GM12801 (cell line): ENCODE measurements around the gene THBD.

Source experiments
- CTCF ChIP-seq: IDR thresholded peaks from one replicate; pipeline ENCODE4 v1.5.1; 2011; ENCODE audit warnings: control low read depth; ENCODE audit not compliant: insufficient read length; ENCODE audit errors: extremely low read depth

Gene THBD

GRCh38 chr20:23065266-23066201 lies 16.1 kb upstream of the THBD start:
- no peak for TF ChIP-seq CTCF

GRCh38 chr20:23063581-23063980 lies 14.1 kb upstream of the THBD start:
- no peak for TF ChIP-seq CTCF

DNA sequence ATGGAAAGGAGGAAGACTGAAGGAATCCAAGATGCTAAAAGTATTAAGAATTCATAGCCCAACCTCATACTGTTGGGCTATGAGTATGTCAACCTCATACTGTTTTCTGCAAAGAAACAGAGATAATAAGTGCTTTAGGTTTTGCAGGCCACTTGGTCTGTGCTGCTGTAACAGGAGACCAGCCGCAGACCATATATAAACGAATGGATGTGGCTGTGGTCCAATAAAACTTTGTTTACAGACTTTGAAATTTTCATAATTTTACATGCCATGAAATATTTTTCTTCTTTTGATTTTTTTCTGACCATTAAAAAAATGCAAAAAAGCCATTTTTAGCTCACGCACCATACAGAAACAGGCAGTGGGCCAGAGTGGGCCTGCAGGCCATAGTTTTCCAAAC lies 13.7 kb upstream of the THBD start:
- no peak for TF ChIP-seq CTCF

DNA sequence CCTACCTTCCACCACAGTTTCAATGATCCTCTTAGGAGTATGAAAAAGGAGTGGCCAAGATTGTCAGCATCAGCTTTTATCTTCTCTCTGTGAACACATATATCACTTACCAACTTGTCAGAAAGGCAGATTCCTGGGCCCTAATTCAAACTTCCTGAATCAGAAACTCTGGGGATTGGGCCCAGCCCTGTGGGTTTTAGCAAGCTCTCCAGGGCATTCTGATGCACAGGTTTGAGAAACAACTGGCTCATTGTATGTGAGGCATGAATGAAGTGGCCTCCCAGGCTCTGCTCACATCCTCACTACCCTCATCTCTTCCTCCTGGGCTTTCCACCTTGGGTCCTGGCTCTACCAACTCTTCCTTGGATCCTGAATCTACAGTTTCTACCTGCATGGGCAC lies 13.2 kb upstream of the THBD start:
- TF ChIP-seq CTCF = no peak

DNA sequence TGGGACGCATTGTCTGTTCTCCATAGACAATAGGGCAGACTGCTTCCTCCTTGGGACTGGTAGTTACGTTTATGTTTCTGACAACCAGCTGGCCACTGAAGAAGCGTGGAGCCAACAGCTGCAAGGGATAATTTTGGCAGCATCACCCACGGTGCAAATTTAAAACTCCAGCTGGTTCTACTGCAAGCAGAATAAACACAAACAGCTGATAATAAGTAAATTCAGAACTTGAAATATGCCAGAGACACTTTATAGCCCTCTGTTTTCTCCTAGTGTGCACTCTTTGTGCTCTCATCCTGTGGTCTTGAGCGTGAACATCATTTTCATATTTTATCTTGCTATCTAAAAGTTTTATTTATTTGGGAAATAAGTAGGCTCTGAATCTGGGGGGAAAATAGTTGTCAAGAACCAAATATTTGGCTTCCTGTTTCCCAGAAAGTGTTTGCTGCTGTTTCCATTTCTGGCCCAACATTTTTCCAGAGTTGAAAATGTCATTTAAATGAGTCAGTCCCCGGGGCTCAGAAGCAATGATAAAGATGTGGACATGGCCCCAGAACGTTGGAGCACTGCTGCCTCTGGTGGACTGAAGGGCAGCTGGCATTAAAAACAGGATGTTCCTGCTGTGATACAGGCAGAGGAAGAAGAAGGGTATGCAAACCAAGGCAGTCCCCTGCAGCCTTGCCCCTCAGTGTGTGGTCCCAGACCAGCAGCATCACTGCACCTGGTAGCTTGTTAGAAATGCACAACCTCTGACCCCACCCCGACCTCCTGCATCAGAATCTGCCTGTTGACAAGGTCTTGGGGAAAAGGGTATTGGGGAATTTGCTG lies 12.5 kb upstream of the THBD start:
- no peak for TF ChIP-seq CTCF

DNA sequence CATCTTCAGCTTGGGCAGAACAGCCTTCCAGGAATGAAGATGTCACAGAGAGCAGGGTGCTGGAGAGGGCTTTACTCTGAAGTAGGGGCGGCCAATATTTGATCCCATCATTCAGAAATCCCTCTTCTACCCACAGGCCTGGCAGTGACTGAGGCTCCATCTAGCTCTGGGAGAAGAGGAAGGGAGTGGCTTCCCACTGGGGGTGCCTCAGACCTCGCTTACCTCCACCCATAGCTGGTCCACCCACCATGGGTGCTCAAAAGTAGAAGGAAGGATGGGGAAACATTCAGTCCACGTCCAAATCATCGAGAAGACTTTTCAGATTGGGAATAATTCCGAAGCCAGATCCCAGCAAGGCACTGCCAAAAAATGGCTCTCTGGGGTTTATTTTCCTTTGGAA lies 11.8 kb upstream of the THBD start:
- no peak for TF ChIP-seq CTCF

DNA sequence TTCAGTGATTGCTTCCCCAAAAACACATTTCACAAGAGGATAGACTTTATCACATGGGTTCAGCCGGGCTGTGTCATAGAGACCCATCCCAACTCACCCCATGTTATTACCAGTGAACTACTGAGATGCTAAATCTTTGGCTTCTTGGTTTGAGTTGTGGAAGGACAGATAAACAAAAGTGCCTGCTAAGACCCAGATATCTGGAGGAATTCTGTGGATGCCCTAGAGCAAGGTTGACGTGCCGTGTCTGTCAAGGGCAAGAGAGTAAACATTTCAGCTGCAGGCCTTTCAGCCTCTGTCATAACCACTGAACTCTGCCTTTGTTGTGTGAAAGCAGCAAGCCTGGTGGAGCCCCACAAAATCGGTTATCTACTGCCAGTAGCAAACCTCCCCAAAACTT lies 11.2 kb upstream of the THBD start:
- TF ChIP-seq CTCF = no peak
